GM12878 (cell line): ENCODE measurements around the gene RCE1. TPM values are rescaled to one million over a fixed set of nuclear protein-coding genes. Genes with fewer than 3 reads are reported as not detected.

Experiments
- ATAC-seq: fragments of 200-7000 bp; cut with Tn5 transposase; 3 replicates; pipeline ENCODE4 v1.9.1; 2020; ENCODE audit warnings: mild to moderate bottlenecking, moderate library complexity
- BruUV-seq: library from RNA; stranded (reverse); fragments of 400-500 nt; replicated peaks from 2 replicates; lab custom pipeline; 2021; lab: Mats Ljungman, UMichigan
- CTCF ChIA-PET: fragments of 300-600 bp; sonication (Branson Sonifier 250); formaldehyde crosslinking; extraction: SDS; loops from one replicate; lab custom pipeline; 2021; ENCODE audit warnings: inconsistent platforms; lab: Yijun Ruan, JAX
- POLR2A ChIA-PET: fragments of 350-600 bp; formaldehyde crosslinking; extraction: SDS; loops from one replicate; lab custom pipeline; 2021; ENCODE audit warnings: inconsistent platforms; lab: Charles Lee
- RAD21 ChIA-PET: fragments of 300-600 bp; sonication (Branson Sonifier 250); formaldehyde crosslinking; loops from one replicate; lab custom pipeline; 2023; ENCODE audit warnings: antibody characterized with exemption; ENCODE audit not compliant: unreplicated experiment; lab: Charles Lee
- SMC1A ChIA-PET: fragments of 300-600 bp; sonication (Branson Sonifier 250); formaldehyde crosslinking; loops from one replicate; lab custom pipeline; 2023; ENCODE audit not compliant: unreplicated experiment, uncharacterized antibody; lab: Charles Lee
- DNase-seq: peaks from one replicate; pipeline ENCODE4 v3.0.0-alpha.2; 2011; ENCODE audit warnings: low read depth, low spot score
- FAIRE-seq: peaks from 3 replicates; lab custom pipeline; 2011; peaks lifted over from hg19 to GRCh38; lab: Jason Lieb, UNC
- H2AFZ ChIP-seq: 2 replicates; pipeline ENCODE4 v1.6.0; 2011; ENCODE audit warnings: low read depth, low read length, control low read depth; ENCODE audit not compliant: control insufficient read depth
- H3K27ac ChIP-seq: 2 replicates; pipeline ENCODE4 v1.5.1; 2011; ENCODE audit warnings: control low read depth; ENCODE audit not compliant: control insufficient read depth, insufficient read depth
- H3K27me3 ChIP-seq, 2 experiments: replicated peaks in 1 of 2; 2 replicates each; pipeline versions ENCODE4 v1.6.0 to v1.6.1; 2011; ENCODE audit warnings: low read length in 1 of 2; ENCODE audit not compliant: control insufficient read depth in 2 of 2, insufficient read depth in 2 of 2
- H3K36me3 ChIP-seq, 2 experiments: 2 replicates each; pipeline ENCODE4 v1.5.1; 2011; ENCODE audit warnings: low read length in 1 of 2; ENCODE audit not compliant: control insufficient read depth in 2 of 2, insufficient read depth in 2 of 2
- H3K4me1 ChIP-seq: 2 replicates; pipeline ENCODE4 v1.6.1; 2011; ENCODE audit warnings: mild to moderate bottlenecking, low read length, moderate library complexity, mixed read lengths; ENCODE audit not compliant: control insufficient read depth, insufficient read depth
- H3K4me2 ChIP-seq: 2 replicates; pipeline ENCODE4 v1.6.0; 2011; ENCODE audit warnings: control low read depth; ENCODE audit not compliant: control insufficient read depth, insufficient read depth
- H3K4me3 ChIP-seq: fragments of 200-600 bp; sonication (generic); 2 replicates; pipeline ENCODE4 v1.5.1; 2016
- H3K79me2 ChIP-seq: 2 replicates; pipeline ENCODE4 v1.6.0; 2011; ENCODE audit warnings: low read length; ENCODE audit not compliant: control insufficient read depth, insufficient read depth
- H3K9ac ChIP-seq: 2 replicates; pipeline ENCODE4 v1.8.0; 2011; ENCODE audit warnings: low read length, control low read depth, mixed read lengths; ENCODE audit not compliant: control insufficient read depth, insufficient read depth
- H3K9me3 ChIP-seq: replicated peaks from 3 replicates; pipeline ENCODE4 v1.5.1; 2011; ENCODE audit warnings: mild to moderate bottlenecking, low read length; ENCODE audit not compliant: control insufficient read depth, insufficient read depth
- H4K20me1 ChIP-seq: 2 replicates; pipeline ENCODE4 v1.6.0; 2011; ENCODE audit not compliant: control insufficient read depth, insufficient read depth
- BACH1 ChIP-seq: fragments of 450-650 bp; IDR thresholded peaks from 2 replicates; pipeline ENCODE4 v1.6.1; 2017; ENCODE audit warnings: mild to moderate bottlenecking, borderline replicate concordance
- RUNX3 ChIP-seq: IDR thresholded peaks from 2 replicates; pipeline ENCODE4 v1.6.1; 2012; ENCODE audit warnings: low read length, inconsistent platforms
- WGBS: methylation state at CpG from one replicate; pipeline ENCODE4 v1.1.6; 2016; ENCODE audit warnings: low lambda C conversion rate; ENCODE audit not compliant: insufficient replicate concordance, insufficient coverage; ENCODE audit errors: missing lambda C conversion rate; 5-methylcytosine and 5-hydroxymethylcytosine counted together
- in situ Hi-C: fragments of 300-500 bp; cut with MboI; formaldehyde crosslinking; loops from 9 replicates; pipeline ENCODE4 v1.14.3; 2018; ENCODE audit warnings: mixed read lengths
- intact Hi-C: fragments of 100-400 bp; cut with micrococcal nuclease; formaldehyde crosslinking; loops from one replicate; pipeline ENCODE4 v1.14.2; 2022; ENCODE audit not compliant: unreplicated experiment
- polyA plus RNA-seq, 11 experiments: library from polyadenylated mRNA; depleted of rRNA in 4 of 11; unstranded in 6 of 11; stranded (reverse) in 5 of 11; fragments of >200 nt; fragmentation: Nextera tagmentation in 4 of 11; fragmentation: Illumina TruSeq in 1 of 11; extraction: Ambion mirVana in 4 of 11; extraction: Trizol in 1 of 11; gene quantifications; 1 replicate in 1 of 11; 2 replicates in 10 of 11; pipeline versions ENCODE4 v1.2.1 to v1.2.3, GENCODE V29; 2011 to 2016; ENCODE audit warnings: inconsistent platforms in 2 of 11, missing spikeins in 2 of 11, low read depth in 1 of 11
- total RNA-seq, 4 experiments: library from RNA; depleted of rRNA in 3 of 4; stranded (reverse); fragments of >200 nt in 3 of 4; fragmentation: Illumina TruSeq in 1 of 4; extraction: Trizol in 1 of 4; gene quantifications; 2 replicates each; pipeline versions ENCODE4 v1.2.1 to v1.2.3, GENCODE V29; 2013 to 2021
- TF ChIP-seq, protein P1 (sequence below): IDR thresholded peaks from 2 replicates; pipeline ENCODE4 v1.6.1; 2011; ENCODE audit warnings: mild to moderate bottlenecking, low read depth, low read length, moderate library complexity; ENCODE audit not compliant: insufficient replicate concordance

Gene RCE1
- total and polyA plus RNA-seq, 10 of the 15 experiments (the other 5 are each of a cell fraction or from before 2014, with no cell fraction given) = 0.79 to 32.9 (median 16.4) TPM

- TF ChIP-seq, protein P1, sequence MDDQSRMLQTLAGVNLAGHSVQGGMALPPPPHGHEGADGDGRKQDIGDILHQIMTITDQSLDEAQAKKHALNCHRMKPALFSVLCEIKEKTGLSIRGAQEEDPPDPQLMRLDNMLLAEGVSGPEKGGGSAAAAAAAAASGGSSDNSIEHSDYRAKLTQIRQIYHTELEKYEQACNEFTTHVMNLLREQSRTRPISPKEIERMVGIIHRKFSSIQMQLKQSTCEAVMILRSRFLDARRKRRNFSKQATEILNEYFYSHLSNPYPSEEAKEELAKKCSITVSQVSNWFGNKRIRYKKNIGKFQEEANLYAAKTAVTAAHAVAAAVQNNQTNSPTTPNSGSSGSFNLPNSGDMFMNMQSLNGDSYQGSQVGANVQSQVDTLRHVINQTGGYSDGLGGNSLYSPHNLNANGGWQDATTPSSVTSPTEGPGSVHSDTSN = no peak
These were observed 8.3 kb upstream of the RCE1 start (continued) for GRCh38 chr11:66834943-66835342.

DNA sequence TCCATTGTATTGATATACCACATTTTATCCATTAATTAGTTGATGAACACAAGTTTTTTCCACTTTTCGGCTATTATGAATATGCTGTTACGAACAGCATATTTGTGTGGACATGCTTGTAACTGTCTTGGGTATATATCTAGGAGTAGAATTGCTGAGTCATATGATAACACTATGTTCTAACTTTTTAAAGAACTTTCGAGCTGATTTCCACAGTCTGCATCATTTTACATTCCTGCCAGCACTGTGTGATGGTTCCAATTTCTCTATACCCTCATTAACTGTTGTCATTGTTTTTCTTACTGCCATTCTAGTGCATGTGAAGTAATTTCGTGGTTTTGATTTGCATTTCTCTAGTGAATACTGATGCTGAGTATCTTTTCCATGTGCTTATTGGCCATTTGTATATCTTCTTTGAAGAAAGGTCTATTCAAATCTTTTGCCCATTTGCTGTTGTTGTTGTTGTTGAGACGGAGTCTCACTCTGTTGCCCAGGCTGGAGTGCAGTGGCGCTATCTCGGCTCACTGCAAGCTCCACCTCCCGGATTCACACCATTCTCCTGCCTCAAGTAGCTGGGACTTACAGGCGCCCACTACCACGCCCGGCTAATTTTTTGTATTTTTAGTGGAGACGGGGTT lies 7.4 kb upstream of the RCE1 start:
- no peak for ATAC-seq
- SMC1A ChIA-PET = interaction anchor here (3.1 kb wide), 1 partner anchor 141 kb away, joined by 38 read pairs; no protein-coding TSS in a partner anchor
- TF ChIP-seq BACH1 (0 out of 2 replicates have a peak, but pooled peaks have one; percentile 40), RUNX3 (peak; percentile 38)
- TF ChIP-seq, protein P1 = no peak
- no peak overlapping the region for H3K4me2 ChIP-seq
- no peak overlapping the region for H3K9ac ChIP-seq
- FAIRE-seq = no peak
- H3K4me3 ChIP-seq = no peak overlapping the region
- H2AFZ ChIP-seq = no peak overlapping the region
- RAD21 ChIA-PET = interaction anchor here (4.1 kb wide), 1 partner anchor 140 kb away, joined by 24 read pairs; no protein-coding TSS in a partner anchor
- H3K9me3 ChIP-seq = no peaks in the 10 kb centered on the region
- no peaks in the 10 kb centered on the region for H3K27me3 ChIP-seq
- no peak for DNase-seq
- no TSS peak for BruUV-seq
- intact Hi-C loops (loop anchor here (2.0 to 10.0 kb wide), 3 partner anchors 47 to 427 kb away; no protein-coding TSS in a partner anchor), in situ Hi-C loops (no loop called here)
- WGBS = 62% methylated on average over 12 of the region's 12 CpGs
- CTCF ChIA-PET = interaction anchor here (0.5 to 1.6 kb wide), 2 partner anchors 10 to 140 kb away, joined by 3 read pairs; no protein-coding TSS in a partner anchor
- no peaks in the 10 kb centered on the region for H3K4me1 ChIP-seq
- POLR2A ChIA-PET = interaction anchor here (0.6 kb wide), 1 partner anchor 176 kb away, joined by 3 read pairs; no protein-coding TSS in a partner anchor
- peaks cover 0 to 10% of the 10 kb centered on the region in 2 experiments; a peak in 1 of 4 replicates for H3K36me3 ChIP-seq
- no peak overlapping the region for H3K27ac ChIP-seq
- H3K79me2 ChIP-seq = peaks cover 2% of the 10 kb centered on the region
- no peaks in the 10 kb centered on the region for H4K20me1 ChIP-seq
